OCI-LY1 (cell line): Measurements from ENCODE around the gene FAM193B.

Source experiments
- EZH2 ChIP-seq: fragments of 200-600 bp; sonication (generic), shearing (Covaris generic); IDR thresholded peaks from 2 replicates; pipeline ENCODE4 v1.8.0; 2017; ENCODE audit warnings: borderline replicate concordance, mixed run types, mild to moderate bottlenecking, antibody characterized with exemption, low read length, moderate library complexity, mixed read lengths
- TF ChIP-seq, protein P1 (sequence below): fragments of 200-600 bp; sonication (generic), shearing (Covaris generic); IDR thresholded peaks from 2 replicates; pipeline ENCODE4 v1.5.1; 2017; ENCODE audit warnings: mild to moderate bottlenecking, antibody characterized with exemption, low read length, moderate library complexity, mixed read lengths

DNA sequence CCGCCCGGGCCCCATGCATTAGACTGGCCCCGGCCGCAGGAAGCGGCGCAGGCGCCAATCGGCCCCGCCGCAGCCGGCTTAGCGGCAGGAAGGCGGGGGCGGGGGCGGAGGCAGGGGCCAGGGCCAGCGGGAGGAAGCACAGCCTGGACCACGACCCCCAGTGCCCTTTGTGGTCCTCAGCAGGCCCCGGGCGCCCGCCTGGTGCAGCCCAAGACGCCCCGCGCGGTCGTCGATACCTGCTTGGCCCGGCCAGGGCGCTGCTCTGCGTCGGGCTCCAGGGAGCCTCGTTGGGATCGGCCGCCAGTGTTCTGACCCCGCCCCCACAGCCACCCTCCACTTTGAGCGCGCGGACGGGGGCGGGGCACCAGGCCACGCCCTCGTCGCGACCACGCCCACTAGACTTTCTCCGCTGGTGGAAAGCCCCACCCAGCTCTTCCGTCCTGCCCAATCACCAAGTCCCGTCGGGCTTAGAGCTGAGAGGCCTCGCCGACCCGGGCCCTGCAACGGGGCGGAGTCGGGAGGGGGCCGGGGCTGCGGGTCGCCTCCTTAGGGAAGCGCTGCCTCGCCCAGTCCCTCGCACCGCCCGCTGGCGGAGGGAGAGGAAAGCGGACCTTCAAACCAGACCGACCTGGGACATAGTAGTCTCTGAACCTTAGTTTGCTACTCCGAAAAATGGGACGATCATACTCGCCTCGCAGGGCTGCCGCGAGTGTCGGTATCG, 56.9 kb downstream of the FAM193B start, which contains the start of gene PDLIM7:
- TF ChIP-seq EZH2, result no peak
- TF ChIP-seq, protein P1, sequence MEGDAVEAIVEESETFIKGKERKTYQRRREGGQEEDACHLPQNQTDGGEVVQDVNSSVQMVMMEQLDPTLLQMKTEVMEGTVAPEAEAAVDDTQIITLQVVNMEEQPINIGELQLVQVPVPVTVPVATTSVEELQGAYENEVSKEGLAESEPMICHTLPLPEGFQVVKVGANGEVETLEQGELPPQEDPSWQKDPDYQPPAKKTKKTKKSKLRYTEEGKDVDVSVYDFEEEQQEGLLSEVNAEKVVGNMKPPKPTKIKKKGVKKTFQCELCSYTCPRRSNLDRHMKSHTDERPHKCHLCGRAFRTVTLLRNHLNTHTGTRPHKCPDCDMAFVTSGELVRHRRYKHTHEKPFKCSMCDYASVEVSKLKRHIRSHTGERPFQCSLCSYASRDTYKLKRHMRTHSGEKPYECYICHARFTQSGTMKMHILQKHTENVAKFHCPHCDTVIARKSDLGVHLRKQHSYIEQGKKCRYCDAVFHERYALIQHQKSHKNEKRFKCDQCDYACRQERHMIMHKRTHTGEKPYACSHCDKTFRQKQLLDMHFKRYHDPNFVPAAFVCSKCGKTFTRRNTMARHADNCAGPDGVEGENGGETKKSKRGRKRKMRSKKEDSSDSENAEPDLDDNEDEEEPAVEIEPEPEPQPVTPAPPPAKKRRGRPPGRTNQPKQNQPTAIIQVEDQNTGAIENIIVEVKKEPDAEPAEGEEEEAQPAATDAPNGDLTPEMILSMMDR, result no peak
